GM23248 (cell line): ENCODE data around the gene MRPL49.

Source experiments
- EZH2 ChIP-seq: fragments of 200-600 bp; sonication (generic); IDR thresholded peaks from 2 replicates; pipeline ENCODE4 v1.6.1; 2018; ENCODE audit warnings: antibody characterized with exemption, mild to moderate bottlenecking; ENCODE audit not compliant: insufficient read depth, poor library complexity, severe bottlenecking
- EZH2phosphoT487 ChIP-seq: fragments of 200-600 bp; sonication (generic); IDR thresholded peaks from 2 replicates; pipeline ENCODE4 v1.6.1; 2018; ENCODE audit warnings: antibody characterized with exemption, moderate library complexity, mild to moderate bottlenecking, low read depth; ENCODE audit not compliant: insufficient read depth

DNA sequence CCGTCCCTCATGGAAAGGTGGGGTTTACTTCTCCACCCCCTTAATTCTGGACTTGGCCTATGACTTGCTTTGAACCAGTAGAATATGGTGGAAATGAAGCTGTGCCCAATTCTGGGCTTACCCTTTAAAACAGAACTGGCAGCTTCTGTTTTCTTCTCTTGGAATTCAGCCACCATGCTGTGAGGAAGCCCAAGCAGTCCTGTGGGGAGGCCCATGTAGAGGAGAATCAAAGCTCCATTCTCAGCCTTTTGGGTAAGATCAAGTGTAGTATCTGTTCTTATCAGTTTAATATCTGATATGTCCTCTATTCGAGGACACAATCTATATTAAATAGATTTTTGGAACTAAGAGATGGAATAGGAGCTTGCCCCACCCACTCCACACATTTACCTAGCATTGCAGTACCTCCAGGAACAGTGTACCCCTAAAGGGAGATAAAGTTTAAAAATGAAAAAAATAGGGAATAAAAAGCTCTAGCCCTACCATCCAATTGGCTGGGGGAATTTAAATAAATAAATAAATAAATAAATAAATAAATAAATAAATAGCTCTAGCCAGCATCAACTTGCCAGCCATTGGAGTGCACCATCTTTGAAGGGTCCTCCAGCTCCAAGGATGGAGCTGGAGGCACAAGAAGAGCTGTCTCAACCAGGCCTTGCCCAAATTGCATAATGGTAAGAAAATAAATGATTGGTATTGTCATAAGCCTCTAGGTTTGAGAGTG lies 25.4 kb downstream of the MRPL49 start:
- TF ChIP-seq EZH2 (no peak), EZH2phosphoT487 (no peak)
